K562 (cell line): ENCODE data around the gene NDUFS3. TPM values are rescaled to one million over a fixed set of nuclear protein-coding genes. Genes with fewer than 3 reads are reported as not detected.

Experiments used
- CBFA2T2 ChIP-seq: fragments of 450-650 bp; conservative IDR thresholded peaks from 2 replicates; pipeline ENCODE4 v1.6.1; 2017; ENCODE audit warnings: mild to moderate bottlenecking
- CEBPB ChIP-seq: fragments of 450-650 bp; IDR thresholded peaks from 2 replicates; pipeline ENCODE4 v1.6.1; 2016; ENCODE audit warnings: missing genetic modification characterization, missing compliant biosample characterization
- CUX1 ChIP-seq: fragments of 200-800 bp; sonication (Bioruptor generic); IDR thresholded peaks from 2 replicates; pipeline ENCODE4 v1.6.1; 2016; ENCODE audit warnings: missing genetic modification characterization, missing compliant biosample characterization
- E4F1 ChIP-seq: fragments of 250-450 bp; sonication (Bioruptor Pico); IDR thresholded peaks from 2 replicates; pipeline ENCODE4 v1.5.0; 2021; ENCODE audit warnings: mild to moderate bottlenecking, borderline replicate concordance
- HNRNPL ChIP-seq: fragments of 200-400 bp; formaldehyde crosslinking; IDR thresholded peaks from 2 replicates; pipeline ENCODE4 v1.6.1; 2017; ENCODE audit warnings: low read depth, mild to moderate bottlenecking, low read length
- MEIS2 ChIP-seq: fragments of 450-650 bp; IDR thresholded peaks from 2 replicates; pipeline ENCODE4 v1.6.1; 2014; ENCODE audit warnings: mild to moderate bottlenecking; ENCODE audit not compliant: partially characterized antibody
- NR2C2 ChIP-seq, 2 experiments: fragments of 200-800 bp in 1 of 2; sonication (Bioruptor generic) in 1 of 2; sonication (generic) in 1 of 2; formaldehyde crosslinking in 1 of 2; IDR thresholded peaks; 2 replicates each; pipeline versions ENCODE4 v1.6.1 to v1.8.0; 2016 to 2022; ENCODE audit warnings: mild to moderate bottlenecking in 1 of 2, missing compliant biosample characterization in 1 of 2, missing genetic modification characterization in 1 of 2, missing genetic modification reagents in 1 of 2
- POLR2AphosphoS5 ChIP-seq: IDR thresholded peaks from 2 replicates; pipeline ENCODE4 v1.6.1; 2011; ENCODE audit warnings: mild to moderate bottlenecking, low read depth, low read length, moderate library complexity; ENCODE audit not compliant: control insufficient read depth, insufficient read depth
- SLC30A9 ChIP-seq: fragments of 250-450 bp; sonication (Bioruptor Pico); IDR thresholded peaks from 2 replicates; pipeline ENCODE4 v1.8.0; 2022; ENCODE audit warnings: mild to moderate bottlenecking, moderate library complexity
- SMARCA4 ChIP-seq: fragments of 450-650 bp; IDR thresholded peaks from 2 replicates; pipeline ENCODE4 v1.6.1; 2016
- TBL1XR1 ChIP-seq, 2 experiments: IDR thresholded peaks; 2 replicates each; pipeline ENCODE4 v1.6.1; 2012; ENCODE audit warnings: improper control_type of control experiment in 2 of 2, low read length in 2 of 2, mild to moderate bottlenecking in 1 of 2
- THRA ChIP-seq: fragments of 450-650 bp; IDR thresholded peaks from 2 replicates; pipeline ENCODE4 v1.6.1; 2017; ENCODE audit warnings: mild to moderate bottlenecking, moderate library complexity
- TRIM25 ChIP-seq: fragments of 450-650 bp; IDR thresholded peaks from 2 replicates; pipeline ENCODE4 v1.7.0; 2016; ENCODE audit warnings: borderline replicate concordance
- ZFP36 ChIP-seq: fragments of 150-350 bp; IDR thresholded peaks from 2 replicates; pipeline ENCODE4 v1.6.1; 2018; ENCODE audit warnings: low read length, low read depth; ENCODE audit not compliant: partially characterized antibody
- ZNF551 ChIP-seq: fragments of 250-450 bp; sonication (Bioruptor Pico); IDR thresholded peaks from 2 replicates; pipeline ENCODE4 v1.5.0; 2021; ENCODE audit warnings: mild to moderate bottlenecking, moderate library complexity
- ZNF699 ChIP-seq: fragments of 250-450 bp; sonication (Bioruptor Pico); IDR thresholded peaks from 2 replicates; pipeline ENCODE4 v1.8.0; 2021; ENCODE audit warnings: mild to moderate bottlenecking, moderate library complexity; ENCODE audit not compliant: insufficient replicate concordance
- ZNF76 ChIP-seq: fragments of 250-450 bp; sonication (Bioruptor Pico); IDR thresholded peaks from 2 replicates; pipeline ENCODE4 v1.4.0; 2020; ENCODE audit warnings: mild to moderate bottlenecking, moderate library complexity, borderline replicate concordance
- ZNF79 ChIP-seq: fragments of 250-450 bp; sonication (Bioruptor Pico); IDR thresholded peaks from 2 replicates; pipeline ENCODE4 v1.4.0; 2020; ENCODE audit warnings: low read depth, mild to moderate bottlenecking, moderate library complexity
- polyA plus RNA-seq, 8 experiments: library from polyadenylated mRNA; depleted of rRNA in 4 of 8; stranded (reverse) in 5 of 8; unstranded in 3 of 8; fragments of >200 nt; fragmentation: Nextera tagmentation in 2 of 8; fragmentation: Illumina TruSeq in 1 of 8; extraction: Ambion mirVana in 2 of 8; extraction: Trizol in 1 of 8; gene quantifications; 2 replicates each; pipeline versions ENCODE4 v1.2.1 to v1.2.3, GENCODE V29; 2011 to 2014; ENCODE audit warnings: inconsistent platforms in 1 of 8, missing spikeins in 1 of 8
- total RNA-seq, 7 experiments: library from RNA; depleted of rRNA in 6 of 7; stranded (reverse); fragments of >200 nt in 6 of 7; fragmentation: Illumina TruSeq in 2 of 7; extraction: Trizol in 2 of 7; gene quantifications; 2 replicates each; pipeline versions ENCODE4 v1.2.1 to v1.2.3, GENCODE V29; 2011 to 2021; ENCODE audit warnings: low replicate concordance in 1 of 7

The NDUFS3 gene
- total and polyA plus RNA-seq, 9 of the 15 experiments (the other 6 are each of a cell fraction or from before 2014, with no cell fraction given): 38.7 to 341 (median 194) TPM

GRCh38 chr11:47605921-47606320, 27.0 kb downstream of the NDUFS3 start (continued):
- TF ChIP-seq CUX1: no peak
- TF ChIP-seq TRIM25: no peak
- TF ChIP-seq CEBPB: no peak
- TF ChIP-seq THRA: no peak
- TF ChIP-seq ZNF79 (CRISPR knock-in tag): no peak
- no peak for TF ChIP-seq CBFA2T2
- TF ChIP-seq ZNF76 (CRISPR knock-in tag): no peak
- TF ChIP-seq SLC30A9: no peak
- TF ChIP-seq ZFP36: no peak
- no peak for TF ChIP-seq E4F1 (CRISPR knock-in tag)
- TF ChIP-seq MEIS2: peak; percentile 98
- TF ChIP-seq POLR2AphosphoS5: no peak
- no peak for TF ChIP-seq HNRNPL
- no peak for TF ChIP-seq ZNF551 (CRISPR knock-in tag)
- peak; percentile 34; the same call in 1 of the 2 replicates for TF ChIP-seq SMARCA4
- no peak for TF ChIP-seq TBL1XR1 (IDR thresholded peaks at IDR 0.05; ENCODE audit: low read length in 2 of 2)
- TF ChIP-seq NR2C2 (CRISPR knock-in tag; IDR thresholded peaks at IDR 0.05): no peak
- TF ChIP-seq NR2C2 (tag; IDR thresholded peaks at IDR 0.05): peak; percentile 47; the same call in 1 of the 2 replicates
- TF ChIP-seq ZNF699 (CRISPR knock-in tag): no peak
